AG09309 (cell line): Measurements from ENCODE around the gene SMIM24.

Source experiments
- DNase-seq: peaks from one replicate; pipeline ENCODE4 v3.0.0-alpha.2; 2010; ENCODE audit warnings: low read depth
- H3K4me3 ChIP-seq: 2 replicates; pipeline ENCODE4 v1.5.1; 2011; ENCODE audit warnings: mild to moderate bottlenecking, low read depth, low read length, moderate library complexity; ENCODE audit not compliant: control insufficient read depth
- TF ChIP-seq, protein P1 (sequence below): IDR thresholded peaks from 2 replicates; pipeline ENCODE4 v1.5.1; 2011; ENCODE audit warnings: mild to moderate bottlenecking, low read depth, low read length, inconsistent platforms; ENCODE audit not compliant: insufficient read depth, control insufficient read depth; ENCODE audit errors: missing control alignments

SMIM24 gene

DNA sequence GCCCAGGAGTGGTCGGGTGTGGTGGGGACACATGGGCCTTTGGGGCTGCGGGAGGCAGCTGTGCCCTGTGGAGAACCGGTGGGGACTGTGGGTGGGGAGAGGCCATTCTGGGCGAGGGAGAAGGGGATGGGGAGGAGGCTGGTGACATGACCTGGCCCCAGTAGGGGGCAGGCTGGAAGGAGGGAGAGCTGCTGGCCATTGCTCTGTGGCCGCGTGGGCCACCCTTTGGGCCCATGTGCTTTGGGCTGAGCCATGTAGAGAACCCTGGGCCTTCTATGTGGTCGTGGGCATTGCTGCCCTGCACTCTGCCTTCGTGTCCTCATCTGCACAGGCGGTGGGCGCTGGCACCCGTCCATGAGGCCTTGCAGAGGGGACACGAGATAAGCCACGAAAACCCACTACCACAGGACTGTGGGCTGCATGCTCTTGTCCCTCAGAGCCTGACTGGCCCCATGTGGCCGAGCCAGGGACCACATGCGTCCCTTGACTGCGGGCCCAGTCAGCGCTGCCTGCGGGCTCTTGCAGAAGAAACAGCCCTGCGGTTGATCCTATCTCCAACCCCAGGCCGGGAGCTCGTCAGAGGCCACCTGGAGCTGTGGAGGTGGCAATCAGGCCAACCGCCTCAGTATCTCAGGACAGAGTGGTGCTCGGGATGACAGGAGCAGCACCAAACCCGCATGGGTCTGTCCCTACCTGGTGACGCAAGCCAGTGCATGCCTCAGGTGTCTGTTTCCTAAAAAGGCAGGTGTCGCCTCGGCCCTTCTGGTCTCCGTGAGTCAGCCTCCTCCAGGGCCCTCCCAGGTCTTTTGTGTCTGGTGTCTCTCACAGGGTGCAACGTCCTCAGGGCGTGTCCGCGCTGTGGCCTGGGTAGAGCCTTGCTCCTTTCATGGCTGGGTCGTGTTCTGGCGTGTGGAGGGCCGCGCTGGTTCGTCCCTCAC lies 40.1 kb upstream of the SMIM24 start:
- no peak for DNase-seq
- no peak overlapping the region for H3K4me3 ChIP-seq
- TF ChIP-seq, protein P1, sequence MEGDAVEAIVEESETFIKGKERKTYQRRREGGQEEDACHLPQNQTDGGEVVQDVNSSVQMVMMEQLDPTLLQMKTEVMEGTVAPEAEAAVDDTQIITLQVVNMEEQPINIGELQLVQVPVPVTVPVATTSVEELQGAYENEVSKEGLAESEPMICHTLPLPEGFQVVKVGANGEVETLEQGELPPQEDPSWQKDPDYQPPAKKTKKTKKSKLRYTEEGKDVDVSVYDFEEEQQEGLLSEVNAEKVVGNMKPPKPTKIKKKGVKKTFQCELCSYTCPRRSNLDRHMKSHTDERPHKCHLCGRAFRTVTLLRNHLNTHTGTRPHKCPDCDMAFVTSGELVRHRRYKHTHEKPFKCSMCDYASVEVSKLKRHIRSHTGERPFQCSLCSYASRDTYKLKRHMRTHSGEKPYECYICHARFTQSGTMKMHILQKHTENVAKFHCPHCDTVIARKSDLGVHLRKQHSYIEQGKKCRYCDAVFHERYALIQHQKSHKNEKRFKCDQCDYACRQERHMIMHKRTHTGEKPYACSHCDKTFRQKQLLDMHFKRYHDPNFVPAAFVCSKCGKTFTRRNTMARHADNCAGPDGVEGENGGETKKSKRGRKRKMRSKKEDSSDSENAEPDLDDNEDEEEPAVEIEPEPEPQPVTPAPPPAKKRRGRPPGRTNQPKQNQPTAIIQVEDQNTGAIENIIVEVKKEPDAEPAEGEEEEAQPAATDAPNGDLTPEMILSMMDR, result no peak

DNA sequence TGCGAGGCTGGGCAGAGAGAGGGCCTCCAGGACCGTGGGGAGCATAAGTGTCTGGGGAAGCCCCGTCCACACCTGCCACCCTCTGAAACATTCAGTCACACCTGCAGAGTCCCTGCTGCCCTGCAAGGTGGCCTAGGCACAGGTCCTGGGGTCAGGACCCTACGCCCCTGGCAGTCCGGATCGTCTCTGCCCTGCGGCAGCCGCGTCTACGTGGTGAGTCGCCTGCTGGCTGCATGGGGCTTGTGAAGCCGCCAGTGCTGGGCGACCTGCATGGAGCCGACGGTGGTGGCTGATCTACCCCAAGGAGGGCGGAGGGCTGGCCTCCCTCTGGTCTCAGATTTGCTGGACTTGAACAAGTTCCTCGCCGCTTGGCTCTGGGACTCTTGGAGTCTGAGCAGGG lies 38.8 kb upstream of the SMIM24 start:
- DNase-seq, result no peak
- H3K4me3 ChIP-seq, result no peak overlapping the region
- TF ChIP-seq, protein P1, result no peak

DNA sequence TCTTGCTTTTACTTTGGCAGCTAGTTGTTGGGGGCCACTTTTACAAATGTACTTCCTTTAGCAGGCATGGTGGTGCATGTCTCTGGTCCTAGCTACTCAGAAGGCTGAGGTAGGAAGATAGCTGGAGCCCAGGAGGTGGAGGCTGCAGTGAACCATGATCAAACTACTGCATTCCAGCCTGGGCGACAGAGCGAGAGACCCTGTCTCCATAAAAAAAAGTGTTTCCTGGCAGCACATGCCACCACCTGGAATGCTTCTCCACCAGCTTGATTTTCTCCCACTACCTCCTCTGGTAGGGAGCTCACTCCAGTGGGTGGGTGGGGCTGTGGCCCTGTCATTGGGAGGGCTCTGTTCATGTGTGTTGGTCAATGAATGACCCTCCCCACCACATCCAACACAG lies 38.3 kb upstream of the SMIM24 start:
- DNase-seq, result no peak
- H3K4me3 ChIP-seq, result no peak overlapping the region
- TF ChIP-seq, protein P1, result no peak

DNA sequence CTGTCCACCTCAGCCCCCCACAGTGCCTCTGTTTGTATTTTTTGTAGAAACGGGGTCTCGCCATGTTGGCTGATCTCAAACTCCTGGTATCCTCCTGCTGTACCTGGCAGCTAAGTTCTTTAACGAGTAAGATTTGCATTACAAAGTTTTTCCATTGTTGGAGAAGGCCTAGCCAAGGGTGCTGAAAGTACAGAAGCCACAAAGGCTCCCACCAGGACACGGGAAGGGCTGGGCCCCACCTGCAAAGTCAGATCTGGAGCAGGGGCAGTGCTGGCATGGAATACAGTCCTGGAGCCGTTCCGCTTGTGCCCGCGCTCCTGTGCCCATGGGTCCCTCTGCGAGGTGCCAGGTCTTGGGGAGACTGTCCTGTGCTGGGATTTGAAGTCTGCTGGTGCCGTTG lies 37.9 kb upstream of the SMIM24 start:
- TF ChIP-seq, protein P1, result no peak
- no peak overlapping the region for H3K4me3 ChIP-seq
- no peak for DNase-seq

DNA sequence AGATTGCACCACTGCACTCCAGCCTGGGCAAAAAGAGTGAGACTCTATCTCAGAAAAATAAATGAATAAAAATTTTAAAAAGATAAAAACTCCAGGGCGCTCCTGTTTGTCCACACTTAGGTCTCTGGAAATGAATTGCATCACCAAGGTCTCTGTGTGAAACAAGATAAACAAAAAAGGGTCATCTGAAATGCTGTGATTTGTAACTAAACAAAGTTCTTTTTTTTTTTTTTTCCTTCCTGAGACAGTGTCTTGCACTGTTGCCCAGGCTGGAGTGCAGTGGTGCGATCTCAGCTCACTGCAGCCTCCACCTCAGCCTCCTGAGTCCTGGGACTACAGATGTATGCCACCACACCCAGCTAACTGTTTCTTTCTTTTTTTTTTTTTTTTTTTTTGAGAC lies 37.3 kb upstream of the SMIM24 start:
- no peak for DNase-seq
- no peak overlapping the region for H3K4me3 ChIP-seq
- TF ChIP-seq, protein P1, result no peak

DNA sequence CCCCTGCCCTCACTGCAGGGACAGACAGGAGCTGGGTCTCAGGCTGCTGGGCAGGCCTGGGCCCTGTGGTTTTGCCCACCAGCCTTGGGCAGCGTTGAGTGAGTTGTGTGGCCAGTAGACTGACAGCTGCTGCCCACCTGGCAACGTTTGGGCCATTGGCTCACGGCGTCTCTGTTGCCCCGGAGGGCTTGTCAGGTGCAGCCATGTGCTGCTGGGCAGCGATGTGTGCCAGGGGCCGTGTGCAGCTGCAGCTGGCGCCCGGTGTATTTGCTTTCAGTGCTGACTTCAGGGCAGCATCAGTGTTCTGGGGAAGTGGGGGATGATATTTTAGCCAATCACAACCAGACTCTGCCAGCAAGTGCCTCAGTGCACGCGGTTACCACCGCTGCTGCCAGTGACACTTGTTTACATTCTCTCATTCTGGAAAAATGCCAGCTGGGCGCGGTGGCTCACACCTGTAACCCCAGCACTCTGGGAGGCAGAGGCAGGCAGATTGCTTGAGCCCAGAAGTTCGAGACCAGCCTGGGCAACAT lies 36.4 kb upstream of the SMIM24 start:
- DNase-seq, result no peak
- H3K4me3 ChIP-seq, result no peak overlapping the region
- TF ChIP-seq, protein P1, result no peak
